Midbrain (tissue), 1 donor: ENCODE measurements around the gene PDE6D.
"Not testable (repeated sequence)": the region's sequence is repeated elsewhere in the genome, so short reads cannot be mapped to it uniquely, and the experiment has no call there.

Experiments used
- DNase-seq: peaks from one replicate; lab custom pipeline; 2025; lab: John Stamatoyannopoulos, UW

Gene PDE6D

GRCh38 chr2:231769170-231770136, 11.6 kb downstream of the PDE6D start:
- no peak for DNase-seq

DNA sequence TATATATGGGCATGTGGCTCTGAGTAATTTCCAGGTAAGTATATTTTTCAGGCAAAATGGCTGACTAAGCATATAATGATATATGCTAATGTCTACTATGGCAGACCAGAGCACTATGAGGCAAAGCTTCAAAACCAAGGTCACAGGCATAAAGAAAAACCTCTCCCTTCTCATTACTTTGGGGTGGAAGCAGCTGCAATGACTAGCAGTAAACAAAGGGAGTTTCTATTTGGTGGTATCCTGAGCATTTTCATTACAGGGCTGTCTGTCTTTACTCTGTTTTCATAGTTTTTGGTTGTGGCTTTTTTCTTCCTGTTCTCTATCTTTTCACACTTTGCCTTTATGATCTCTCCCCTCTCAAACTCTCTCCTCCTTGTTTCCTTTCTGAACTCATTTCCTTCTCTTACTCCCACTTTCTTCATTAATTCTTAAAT, 15.6 kb downstream of the PDE6D start:
- DNase-seq, result no peak

DNA sequence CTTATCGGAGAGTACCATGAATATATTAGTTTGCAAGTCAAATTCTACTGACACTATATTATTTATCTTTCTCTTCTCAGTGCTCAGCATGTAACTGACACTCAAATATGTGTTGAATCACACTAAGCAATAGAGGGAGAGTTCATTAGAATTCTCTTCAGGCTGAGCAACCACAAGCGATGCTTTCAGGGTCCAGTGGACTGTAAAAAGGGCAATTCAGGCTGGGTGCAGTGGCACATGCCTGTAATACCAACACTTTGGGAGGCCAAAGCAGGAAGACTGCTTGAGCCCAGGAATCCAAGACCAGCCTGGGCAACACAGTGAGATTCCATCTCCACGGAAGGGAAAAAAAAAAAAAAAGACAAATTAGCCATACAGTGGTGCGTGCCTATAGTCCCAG, 16.3 kb downstream of the PDE6D start:
- DNase-seq, result peak; percentile 8

DNA sequence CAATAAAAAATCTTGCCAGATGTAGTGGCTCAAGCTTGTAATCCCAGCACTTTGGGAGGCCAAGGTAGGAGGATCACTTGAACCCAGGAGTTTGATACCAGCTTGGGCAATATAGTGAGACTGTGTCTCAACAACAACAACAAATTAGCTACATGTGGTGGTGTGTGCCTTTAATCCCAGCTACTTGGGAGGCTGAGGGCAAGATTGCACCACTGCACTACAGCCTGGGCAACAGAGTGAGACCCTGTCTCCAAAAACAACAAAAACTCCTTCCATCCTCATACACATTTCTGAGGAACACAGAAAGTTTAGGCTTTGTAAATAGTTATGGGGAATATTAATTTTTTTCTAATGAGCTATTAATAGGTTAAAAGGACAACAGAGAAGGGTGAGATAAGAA, 17.0 kb downstream of the PDE6D start:
- DNase-seq, result no peak

GRCh38 chr2:231761735-231762134, 19.3 kb downstream of the PDE6D start:
- no peak for DNase-seq

- DNase-seq, result no peak
Observed at GRCh38 chr2:231752061-231752460, 29.0 kb downstream of the PDE6D start.

GRCh38 chr2:231751042-231751815, 29.9 kb downstream of the PDE6D start:
- no peak for DNase-seq

- not testable (repeated sequence) for DNase-seq
Observed at GRCh38 chr2:231749016-231749415, 32.1 kb downstream of the PDE6D start.

GRCh38 chr2:231748153-231748896, 32.8 kb downstream of the PDE6D start:
- not testable (repeated sequence) for DNase-seq

DNA sequence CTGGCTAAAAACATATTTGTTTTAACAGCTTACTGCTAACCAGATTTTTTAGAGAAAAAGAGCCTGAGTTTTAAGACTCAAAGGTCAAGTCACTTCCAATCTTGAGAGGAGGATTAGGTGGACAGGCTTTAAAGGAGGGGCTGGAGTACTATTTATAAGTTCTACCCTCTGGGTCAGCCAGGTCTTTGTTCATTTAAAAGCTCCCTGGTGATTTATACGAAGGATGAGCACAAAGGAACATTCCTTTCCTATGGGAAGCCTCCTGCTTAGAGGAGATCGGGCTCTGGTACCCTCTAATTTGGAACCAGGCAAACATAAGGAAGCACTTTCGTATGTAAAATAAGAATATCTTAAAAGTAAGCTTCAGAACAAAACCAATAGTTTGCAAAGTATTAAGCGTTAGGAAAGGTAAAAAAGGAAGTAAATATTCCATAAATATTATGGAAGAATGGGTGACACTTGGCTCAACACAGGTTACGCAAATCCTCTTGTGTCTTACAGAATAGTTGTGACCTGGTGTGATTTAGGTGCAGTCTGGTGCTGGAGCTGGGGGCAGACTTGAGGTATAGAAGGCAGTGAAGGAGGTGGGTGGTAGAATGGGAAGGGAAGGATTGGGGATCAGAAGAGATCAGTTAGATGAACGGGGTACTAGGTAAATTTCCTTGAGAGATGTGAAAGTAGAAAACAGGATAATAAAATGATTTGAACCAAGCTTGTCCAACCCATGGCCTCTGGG, 35.6 kb downstream of the PDE6D start:
- no peak for DNase-seq

GRCh38 chr2:231743376-231744116, 37.5 kb downstream of the PDE6D start:
- DNase-seq, result no peak

DNA sequence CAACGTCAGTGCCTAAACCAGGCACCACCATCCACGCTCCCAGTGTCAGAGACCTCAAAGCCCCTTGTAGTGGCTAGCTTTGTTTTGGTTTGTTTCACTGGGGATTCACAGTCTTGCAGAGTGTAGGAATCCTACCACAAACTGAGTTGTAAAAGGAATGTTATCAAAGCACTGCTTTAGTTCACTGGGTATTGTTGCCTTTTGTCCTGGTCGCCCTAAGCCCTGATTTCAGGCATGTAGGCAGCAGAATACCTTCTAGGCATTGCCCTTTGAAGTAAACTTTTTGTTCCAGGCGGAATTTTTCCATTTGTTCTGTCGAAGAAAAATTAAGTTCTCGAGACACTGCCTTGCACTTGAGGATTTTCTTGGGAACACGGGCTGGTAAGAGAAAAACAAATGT, 43.3 kb downstream of the PDE6D start:
- DNase-seq, result no peak

DNA sequence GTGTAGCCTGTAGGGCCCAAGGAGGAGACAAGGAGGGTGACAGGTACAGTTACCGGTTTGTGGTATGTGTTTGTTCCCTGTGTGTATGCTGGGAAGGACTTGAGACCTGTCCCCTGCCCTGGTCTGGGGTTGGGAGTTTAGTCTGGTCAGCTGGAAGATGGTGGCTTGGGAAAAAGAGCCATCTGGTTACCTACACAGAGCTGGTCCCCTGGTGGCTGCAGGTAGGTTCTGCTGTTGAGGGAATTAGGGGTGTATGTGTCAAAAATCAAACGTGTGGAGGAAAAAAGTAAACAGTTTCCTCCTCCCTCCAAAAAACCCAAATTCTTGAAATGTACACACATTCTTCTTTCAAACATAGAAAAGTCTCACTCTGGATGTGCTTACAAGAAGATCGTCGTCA, 48.5 kb downstream of the PDE6D start:
- no peak for DNase-seq

DNA sequence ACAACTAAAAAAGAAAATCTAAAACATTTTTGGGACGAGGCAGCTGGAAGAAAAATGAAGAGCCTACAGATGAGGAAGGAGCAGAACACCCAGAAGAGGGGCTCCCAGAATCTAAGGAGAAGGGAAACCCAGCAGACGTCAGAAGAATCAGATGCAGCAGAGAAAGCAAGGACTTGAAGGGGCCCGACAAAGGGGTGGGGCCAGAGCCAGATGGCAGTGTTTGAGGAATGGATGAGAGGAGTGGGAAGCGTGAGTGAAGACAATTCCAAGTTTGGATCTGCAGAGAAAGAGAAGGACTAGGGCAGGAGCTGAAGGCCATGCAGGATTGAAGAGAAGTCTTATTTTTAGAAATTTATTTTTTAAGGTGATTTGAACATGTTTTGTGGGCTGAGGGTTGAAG, 53.5 kb downstream of the PDE6D start:
- DNase-seq, result no peak

GRCh38 chr2:231726276-231726675, 54.8 kb downstream of the PDE6D start:
- DNase-seq, result no peak

- no peak for DNase-seq
Observed at GRCh38 chr2:231725476-231725875, 55.6 kb downstream of the PDE6D start.

DNA sequence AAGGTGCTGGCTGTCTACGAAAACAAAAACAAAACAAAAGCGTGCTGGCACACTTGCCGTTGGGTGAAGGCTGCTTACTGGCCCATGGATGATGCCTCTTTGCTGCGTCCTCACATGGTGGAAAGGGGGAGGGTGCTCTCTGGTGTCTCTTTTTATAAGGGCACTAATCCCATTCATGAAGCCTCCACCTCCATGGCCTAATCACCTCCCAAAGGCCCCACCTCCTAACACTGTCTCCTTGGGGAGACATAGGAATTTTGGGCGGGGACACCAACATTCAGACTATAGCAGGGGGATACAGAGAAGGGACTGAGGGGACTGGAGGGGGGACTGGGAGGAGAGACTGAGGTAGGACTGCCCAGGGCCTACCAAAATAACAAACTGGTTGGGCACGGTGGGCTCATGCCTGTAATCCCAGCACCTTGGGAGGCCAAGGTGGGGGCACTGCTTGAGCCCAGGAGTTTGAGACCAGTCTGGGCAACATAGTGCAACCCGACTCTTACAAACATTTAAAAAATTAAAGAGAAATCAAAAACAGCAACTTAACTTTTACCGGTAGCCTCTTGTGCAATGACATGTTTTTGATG, 58.3 kb downstream of the PDE6D start:
- DNase-seq, result no peak

DNA sequence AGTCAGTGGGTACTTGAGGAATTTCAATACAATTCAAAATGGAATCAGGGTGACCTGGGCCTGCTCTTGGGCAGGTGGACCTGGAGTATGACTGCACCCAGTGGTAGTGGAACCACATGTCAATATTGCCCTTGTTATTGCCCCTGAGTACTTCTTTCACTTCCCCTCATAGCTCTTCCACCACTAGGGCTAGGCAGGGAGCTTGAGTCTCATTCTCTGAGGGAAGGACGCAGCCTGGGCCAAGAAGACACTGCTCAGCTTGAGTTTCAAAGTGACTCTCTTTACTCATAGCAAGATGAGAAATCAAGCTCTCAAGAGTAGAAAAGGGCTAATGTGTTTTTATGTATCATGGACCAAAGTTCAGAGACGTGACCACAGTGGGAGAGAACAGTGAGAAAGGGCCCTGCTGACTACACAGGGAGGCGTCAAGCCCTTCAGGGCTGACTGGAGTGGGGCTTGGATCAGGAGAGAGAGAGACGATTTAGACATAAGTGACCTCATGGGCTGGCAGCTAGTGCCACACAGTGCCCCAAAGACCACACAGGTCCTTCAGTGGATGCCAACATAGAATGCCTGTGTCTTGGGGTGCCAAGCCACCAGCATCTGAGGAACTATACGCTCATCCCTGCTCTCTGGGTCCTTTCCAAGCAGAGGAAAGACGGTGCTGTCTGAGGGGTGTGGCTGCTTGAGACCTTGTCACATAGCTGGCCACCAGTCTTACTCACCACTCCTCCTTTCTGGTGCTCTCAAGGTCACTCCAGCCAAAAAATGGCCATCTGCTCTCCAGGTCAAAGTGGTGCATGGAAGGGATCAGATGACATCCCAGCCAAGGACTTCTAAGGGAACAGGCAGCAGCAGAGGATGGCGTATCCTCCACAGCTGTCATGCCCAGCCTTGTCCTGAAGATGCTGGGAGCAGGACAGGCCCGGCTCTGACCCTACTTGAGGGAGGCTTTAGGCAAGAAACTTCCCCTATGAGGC, 59.8 kb downstream of the PDE6D start:
- no peak for DNase-seq

DNA sequence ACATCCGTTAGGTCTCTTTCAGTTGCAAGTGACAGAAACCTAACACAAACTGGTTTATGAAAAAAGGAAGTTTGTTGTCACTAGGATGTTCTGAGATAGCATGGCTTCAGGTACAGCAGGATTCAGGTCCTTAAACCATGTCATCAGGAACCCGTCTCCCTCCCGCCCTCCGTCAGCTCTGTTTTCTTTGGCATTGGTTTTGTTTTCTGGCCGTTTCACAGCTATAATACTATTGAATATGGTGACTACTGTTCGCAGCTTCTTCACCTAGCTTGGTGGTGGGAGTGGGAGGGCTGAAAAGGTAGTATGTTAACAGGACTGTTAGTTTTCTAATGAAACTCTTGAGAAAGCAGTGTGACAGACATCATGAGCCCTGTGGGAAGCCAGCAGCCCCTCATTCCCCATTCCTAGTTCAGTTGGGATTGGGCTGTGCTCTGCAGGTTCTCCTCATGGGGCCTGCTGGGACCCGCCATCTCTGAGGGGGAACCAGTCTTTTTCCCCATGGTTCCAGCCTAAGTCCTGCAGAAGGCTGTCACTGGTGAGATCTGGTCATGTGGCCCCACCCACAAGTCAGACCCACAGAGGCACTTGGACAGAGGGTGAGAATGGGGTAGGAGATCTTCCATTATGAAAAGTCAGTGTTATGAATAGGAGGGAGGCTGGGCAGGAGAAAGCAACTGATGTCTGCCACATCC, 60.6 kb downstream of the PDE6D start:
- DNase-seq, result no peak
